ENCODE measurements around the gene MLH3. TPM values are rescaled to one million over a fixed set of nuclear protein-coding genes. Genes with fewer than 3 reads are reported as not detected.

MLH3 gene
- total RNA-seq, 1 experiment from 2014 or later = 20.6 TPM

GRCh38 chr14:74983343-74983742 lies 67.9 kb downstream of the MLH3 start:
- H3K27ac ChIP-seq = no peak overlapping the region

GRCh38 chr14:74982661-74983060 lies 68.6 kb downstream of the MLH3 start:
- no peak overlapping the region for H3K4me3 ChIP-seq
- no peaks in the 10 kb centered on the region for H3K9me3 ChIP-seq (replicated peaks)
- no peaks in the 10 kb centered on the region for H3K36me3 ChIP-seq
- no peaks in the 10 kb centered on the region for H3K27me3 ChIP-seq (replicated peaks)
- peaks cover 12% of the 10 kb centered on the region for H3K4me1 ChIP-seq (replicated peaks)
- no peak overlapping the region for H3K27ac ChIP-seq
- no peak for DNase-seq (ENCODE audit: low read depth in 1 of 2, low spot score in 2 of 2)

More at GRCh38 chr14:74983343-74983742, 67.9 kb downstream of the MLH3 start:
- Histone ChIP-seq H3K4me1 (replicated peaks) (peaks cover 12% of the 10 kb centered on the region), H3K4me3 (no peak overlapping the region), H3K27me3 (replicated peaks) (no peaks in the 10 kb centered on the region), H3K9me3 (replicated peaks) (no peaks in the 10 kb centered on the region), H3K36me3 (no peaks in the 10 kb centered on the region)
- DNase-seq (ENCODE audit: low read depth in 1 of 2, low spot score in 2 of 2) = no peak

- Histone ChIP-seq H3K27ac (no peak overlapping the region), H3K36me3 (no peaks in the 10 kb centered on the region), H3K9me3 (replicated peaks) (no peaks in the 10 kb centered on the region), H3K27me3 (replicated peaks) (no peaks in the 10 kb centered on the region), H3K4me3 (no peak overlapping the region), H3K4me1 (replicated peaks) (peaks cover 12% of the 10 kb centered on the region)
- no peak for DNase-seq (ENCODE audit: low read depth in 1 of 2, low spot score in 2 of 2)
These were observed 69.4 kb downstream of the MLH3 start for GRCh38 chr14:74981833-74982232.

- Histone ChIP-seq H3K27ac (no peak overlapping the region), H3K4me3 (no peak overlapping the region), H3K4me1 (replicated peaks) (peaks cover 12% of the 10 kb centered on the region), H3K36me3 (no peaks in the 10 kb centered on the region), H3K9me3 (replicated peaks) (no peaks in the 10 kb centered on the region), H3K27me3 (replicated peaks) (no peaks in the 10 kb centered on the region)
- no peak for DNase-seq (ENCODE audit: low read depth in 1 of 2, low spot score in 2 of 2)
These were observed 69.8 kb downstream of the MLH3 start for GRCh38 chr14:74981462-74981782.

GRCh38 chr14:74980731-74981461 lies 70.4 kb downstream of the MLH3 start:
- Histone ChIP-seq H3K9me3 (replicated peaks) (no peaks in the 10 kb centered on the region), H3K27me3 (replicated peaks) (no peaks in the 10 kb centered on the region), H3K4me1 (replicated peaks) (peaks cover 12% of the 10 kb centered on the region), H3K4me3 (no peak overlapping the region), H3K27ac (no peak overlapping the region), H3K36me3 (no peaks in the 10 kb centered on the region)
- peak in 1 of 2 experiments; percentile 6 for DNase-seq (ENCODE audit: low read depth in 1 of 2, low spot score in 2 of 2)

GRCh38 chr14:74980398-74980730 lies 70.9 kb downstream of the MLH3 start:
- no peaks in the 10 kb centered on the region for H3K36me3 ChIP-seq

GRCh38 chr14:74979442-74980397 lies 71.5 kb downstream of the MLH3 start:
- Histone ChIP-seq H3K27ac (no peak overlapping the region), H3K27me3 (replicated peaks) (no peaks in the 10 kb centered on the region), H3K36me3 (no peaks in the 10 kb centered on the region), H3K9me3 (replicated peaks) (no peaks in the 10 kb centered on the region), H3K4me3 (no peak overlapping the region), H3K4me1 (replicated peaks) (peaks cover 12% of the 10 kb centered on the region)
- no peak for DNase-seq (ENCODE audit: low read depth in 1 of 2, low spot score in 2 of 2)

More at GRCh38 chr14:74980398-74980730, 70.9 kb downstream of the MLH3 start:
- H3K9me3 ChIP-seq (replicated peaks) = no peaks in the 10 kb centered on the region
- peaks cover 12% of the 10 kb centered on the region for H3K4me1 ChIP-seq (replicated peaks)
- H3K4me3 ChIP-seq = no peak overlapping the region
- no peak for DNase-seq (ENCODE audit: low read depth in 1 of 2, low spot score in 2 of 2)
- H3K27me3 ChIP-seq (replicated peaks) = no peaks in the 10 kb centered on the region
- no peak overlapping the region for H3K27ac ChIP-seq

GRCh38 chr14:74979029-74979428 lies 72.2 kb downstream of the MLH3 start:
- H3K27ac ChIP-seq = no peak overlapping the region
- H3K36me3 ChIP-seq = no peaks in the 10 kb centered on the region
- DNase-seq (ENCODE audit: low read depth in 1 of 2, low spot score in 2 of 2) = no peak
- H3K27me3 ChIP-seq (replicated peaks) = no peaks in the 10 kb centered on the region
- H3K9me3 ChIP-seq (replicated peaks) = no peaks in the 10 kb centered on the region
- no peak overlapping the region for H3K4me3 ChIP-seq
- H3K4me1 ChIP-seq (replicated peaks) = peaks cover 12% of the 10 kb centered on the region

- no peak for DNase-seq (ENCODE audit: low read depth in 1 of 2, low spot score in 2 of 2)
- Histone ChIP-seq H3K4me1 (replicated peaks) (peaks cover 12% of the 10 kb centered on the region), H3K27me3 (replicated peaks) (no peaks in the 10 kb centered on the region), H3K4me3 (no peak overlapping the region), H3K9me3 (replicated peaks) (no peaks in the 10 kb centered on the region), H3K36me3 (no peaks in the 10 kb centered on the region), H3K27ac (no peak overlapping the region)
These were observed 72.8 kb downstream of the MLH3 start for GRCh38 chr14:74978416-74978947.

GRCh38 chr14:74977901-74978385 lies 73.3 kb downstream of the MLH3 start:
- peaks cover 17% of the 10 kb centered on the region for H3K4me1 ChIP-seq (replicated peaks)
- H3K9me3 ChIP-seq (replicated peaks) = no peaks in the 10 kb centered on the region
- no peak overlapping the region for H3K4me3 ChIP-seq
- H3K27ac ChIP-seq = no peak overlapping the region
- DNase-seq (ENCODE audit: low read depth in 1 of 2, low spot score in 2 of 2) = no peak
- H3K36me3 ChIP-seq = no peaks in the 10 kb centered on the region
- H3K27me3 ChIP-seq (replicated peaks) = no peaks in the 10 kb centered on the region

GRCh38 chr14:74977164-74977900 lies 73.9 kb downstream of the MLH3 start:
- no peaks in the 10 kb centered on the region for H3K36me3 ChIP-seq
- DNase-seq (ENCODE audit: low read depth in 1 of 2, low spot score in 2 of 2) = no peak
- no peak overlapping the region for H3K27ac ChIP-seq
- no peaks in the 10 kb centered on the region for H3K27me3 ChIP-seq (replicated peaks)
- no peaks in the 10 kb centered on the region for H3K9me3 ChIP-seq (replicated peaks)
- no peak overlapping the region for H3K4me3 ChIP-seq
- H3K4me1 ChIP-seq (replicated peaks) = peaks cover 17% of the 10 kb centered on the region

- Histone ChIP-seq H3K4me3 (no peak overlapping the region), H3K4me1 (replicated peaks) (peaks cover 16% of the 10 kb centered on the region), H3K27me3 (replicated peaks) (no peaks in the 10 kb centered on the region), H3K27ac (no peak overlapping the region), H3K9me3 (replicated peaks) (no peaks in the 10 kb centered on the region), H3K36me3 (no peaks in the 10 kb centered on the region)
- DNase-seq (ENCODE audit: low read depth in 1 of 2, low spot score in 2 of 2) = no peak
These were observed 74.8 kb downstream of the MLH3 start for GRCh38 chr14:74976264-74977113.
